ENCODE data around the gene INTS14.

Gene INTS14

GRCh38 chr15:65645392-65645791 lies 34.5 kb upstream of the INTS14 start:
- no peak overlapping the region for H3K4me3 ChIP-seq (ENCODE audit: low read length)
- no peaks in the 10 kb centered on the region for H3K36me3 ChIP-seq (ENCODE audit: insufficient read depth, low read length)
- no peak overlapping the region for H3K27ac ChIP-seq (ENCODE audit: low read depth, low read length)
- H3K27me3 ChIP-seq (ENCODE audit: insufficient read depth, low read length) = no peaks in the 10 kb centered on the region
- H3K9me3 ChIP-seq (ENCODE audit: insufficient read depth, low read depth, low read length) = no peaks in the 10 kb centered on the region
- no peak overlapping the region for H3K9ac ChIP-seq (ENCODE audit: low read depth, low read length)
- H3K4me1 ChIP-seq (ENCODE audit: insufficient read depth, low read length) = no peaks in the 10 kb centered on the region
- WGBS = 98% methylated on average over 4 of the region's 4 CpGs

DNA sequence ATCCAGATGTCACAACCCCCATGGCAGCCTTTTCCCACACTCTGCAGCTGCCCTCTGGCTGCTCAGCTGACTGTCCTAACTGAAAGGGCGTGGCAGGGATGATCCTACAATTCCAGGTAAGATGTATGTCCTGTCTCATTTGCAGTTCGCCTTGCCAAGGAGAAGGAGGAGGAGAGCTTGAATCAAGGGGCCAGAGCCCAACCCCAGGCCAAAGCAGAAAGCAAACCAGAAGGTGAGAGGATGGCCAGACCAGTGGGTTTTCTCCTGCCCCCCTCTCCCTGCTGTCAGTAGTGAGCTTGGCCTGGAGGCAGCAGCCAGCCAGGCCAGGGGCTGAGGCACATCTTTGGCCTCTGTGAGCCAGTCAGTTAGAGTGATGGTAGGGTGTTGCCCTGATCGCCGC lies 33.4 kb upstream of the INTS14 start:
- WGBS = 89% methylated on average over 4 of the region's 4 CpGs
- Histone ChIP-seq H3K9ac (ENCODE audit: low read depth, low read length) (no peak overlapping the region), H3K9me3 (ENCODE audit: insufficient read depth, low read depth, low read length) (no peaks in the 10 kb centered on the region), H3K4me1 (ENCODE audit: insufficient read depth, low read length) (no peaks in the 10 kb centered on the region), H3K27ac (ENCODE audit: low read depth, low read length) (no peak overlapping the region), H3K4me3 (ENCODE audit: low read length) (no peak overlapping the region), H3K36me3 (ENCODE audit: insufficient read depth, low read length) (no peaks in the 10 kb centered on the region), H3K27me3 (ENCODE audit: insufficient read depth, low read length) (no peaks in the 10 kb centered on the region)

DNA sequence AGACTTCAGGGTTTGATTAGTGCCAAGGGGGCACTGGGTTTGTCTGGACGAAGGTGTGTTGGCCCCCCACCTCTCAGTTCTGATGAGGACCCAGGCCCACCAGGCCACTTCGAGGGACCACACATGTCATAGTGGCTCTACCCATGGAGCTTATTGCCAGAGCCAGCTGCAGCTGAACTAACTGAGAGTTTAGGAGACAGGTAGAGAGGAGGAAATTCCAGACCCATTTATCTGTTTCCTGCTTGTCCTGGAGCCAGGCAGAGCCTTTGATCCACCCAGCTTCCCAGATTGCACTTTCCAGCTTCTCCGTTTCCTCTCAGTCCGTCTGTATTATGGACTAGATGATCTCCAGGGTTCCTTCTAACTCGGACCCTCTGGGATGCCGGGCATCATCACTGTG lies 31.7 kb upstream of the INTS14 start:
- no peak overlapping the region for H3K9ac ChIP-seq (ENCODE audit: low read depth, low read length)
- 92% methylated on average over 6 of the region's 6 CpGs for WGBS
- H3K27ac ChIP-seq (ENCODE audit: low read depth, low read length) = no peak overlapping the region
- no peaks in the 10 kb centered on the region for H3K9me3 ChIP-seq (ENCODE audit: insufficient read depth, low read depth, low read length)
- H3K4me3 ChIP-seq (ENCODE audit: low read length) = no peak overlapping the region
- H3K27me3 ChIP-seq (ENCODE audit: insufficient read depth, low read length) = no peaks in the 10 kb centered on the region
- H3K4me1 ChIP-seq (ENCODE audit: insufficient read depth, low read length) = no peaks in the 10 kb centered on the region
- H3K36me3 ChIP-seq (ENCODE audit: insufficient read depth, low read length) = no peaks in the 10 kb centered on the region

- no peaks in the 10 kb centered on the region for H3K36me3 ChIP-seq (ENCODE audit: insufficient read depth, low read length)
- WGBS = 82% methylated on average over 6 of the region's 6 CpGs
- H3K4me3 ChIP-seq (ENCODE audit: low read length) = no peak overlapping the region
- H3K9me3 ChIP-seq (ENCODE audit: insufficient read depth, low read depth, low read length) = no peaks in the 10 kb centered on the region
- H3K9ac ChIP-seq (ENCODE audit: low read depth, low read length) = no peak overlapping the region
- no peaks in the 10 kb centered on the region for H3K27me3 ChIP-seq (ENCODE audit: insufficient read depth, low read length)
- H3K4me1 ChIP-seq (ENCODE audit: insufficient read depth, low read length) = no peaks in the 10 kb centered on the region
- H3K27ac ChIP-seq (ENCODE audit: low read depth, low read length) = no peak overlapping the region
Observed at GRCh38 chr15:65641768-65642475, 31.0 kb upstream of the INTS14 start.

GRCh38 chr15:65639509-65639908 lies 28.6 kb upstream of the INTS14 start:
- Histone ChIP-seq H3K36me3 (ENCODE audit: insufficient read depth, low read length) (no peaks in the 10 kb centered on the region), H3K9me3 (ENCODE audit: insufficient read depth, low read depth, low read length) (no peaks in the 10 kb centered on the region), H3K27me3 (ENCODE audit: insufficient read depth, low read length) (no peaks in the 10 kb centered on the region), H3K4me1 (ENCODE audit: insufficient read depth, low read length) (no peaks in the 10 kb centered on the region), H3K4me3 (ENCODE audit: low read length) (no peak overlapping the region), H3K27ac (ENCODE audit: low read depth, low read length) (no peak overlapping the region), H3K9ac (ENCODE audit: low read depth, low read length) (no peak overlapping the region)
- WGBS = 87% methylated on average over 6 of the region's 6 CpGs

DNA sequence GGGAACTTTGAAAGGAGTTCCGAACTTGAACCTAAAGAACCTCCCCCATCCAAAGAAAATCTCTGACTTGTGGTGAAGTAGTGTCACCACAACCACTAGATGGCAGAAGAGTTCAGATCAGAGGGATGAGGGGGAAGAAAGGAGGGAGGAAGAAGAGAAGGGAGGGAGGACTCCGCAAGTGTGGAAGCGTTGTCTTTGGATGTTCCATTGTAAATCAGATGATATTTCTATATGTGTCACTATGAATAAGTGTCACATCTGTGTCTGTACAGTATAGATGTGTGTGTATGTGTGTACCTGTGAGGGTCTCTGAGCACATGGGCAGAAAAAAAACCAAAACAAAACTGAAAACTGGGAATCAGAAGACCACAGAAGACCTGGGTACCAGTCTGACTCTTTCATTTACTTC lies 27.8 kb upstream of the INTS14 start:
- Histone ChIP-seq H3K4me3 (ENCODE audit: low read length) (no peak overlapping the region), H3K4me1 (ENCODE audit: insufficient read depth, low read length) (no peaks in the 10 kb centered on the region), H3K9me3 (ENCODE audit: insufficient read depth, low read depth, low read length) (no peaks in the 10 kb centered on the region), H3K9ac (ENCODE audit: low read depth, low read length) (no peak overlapping the region), H3K27ac (ENCODE audit: low read depth, low read length) (no peak overlapping the region), H3K27me3 (ENCODE audit: insufficient read depth, low read length) (no peaks in the 10 kb centered on the region), H3K36me3 (ENCODE audit: insufficient read depth, low read length) (no peaks in the 10 kb centered on the region)
- 36% methylated on average over 2 of the region's 3 CpGs for WGBS

DNA sequence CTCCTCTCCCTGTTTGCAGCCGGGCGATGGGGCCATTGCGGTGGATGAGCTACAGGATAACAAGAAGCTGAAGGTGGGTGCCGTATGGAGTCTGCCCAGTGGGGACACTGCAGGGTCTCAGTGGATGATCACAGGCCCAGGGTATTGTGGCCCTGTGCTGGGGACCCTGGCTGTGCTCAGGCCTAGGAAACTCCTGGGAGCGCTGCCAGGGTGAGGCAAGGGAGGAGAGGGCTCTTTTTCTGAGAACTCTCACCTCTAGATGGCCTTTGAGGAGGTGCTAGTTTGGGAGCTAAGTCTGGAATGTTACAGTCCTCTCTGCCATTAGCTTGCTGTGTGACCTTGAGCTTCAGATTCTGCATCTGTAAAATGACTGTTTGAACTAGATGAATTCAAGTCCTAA lies 27.2 kb upstream of the INTS14 start:
- Histone ChIP-seq H3K36me3 (ENCODE audit: insufficient read depth, low read length) (no peaks in the 10 kb centered on the region), H3K27ac (ENCODE audit: low read depth, low read length) (no peak overlapping the region), H3K27me3 (ENCODE audit: insufficient read depth, low read length) (no peaks in the 10 kb centered on the region), H3K4me3 (ENCODE audit: low read length) (no peak overlapping the region), H3K4me1 (ENCODE audit: insufficient read depth, low read length) (no peaks in the 10 kb centered on the region), H3K9ac (ENCODE audit: low read depth, low read length) (no peak overlapping the region), H3K9me3 (ENCODE audit: insufficient read depth, low read depth, low read length) (no peaks in the 10 kb centered on the region)
- 85% methylated on average over 5 of the region's 5 CpGs for WGBS

GRCh38 chr15:65634356-65634755 lies 23.4 kb upstream of the INTS14 start:
- peaks cover 4% of the 10 kb centered on the region; the same call in 1 of the 2 replicates for H3K4me1 ChIP-seq (ENCODE audit: insufficient read depth, low read length)
- H3K36me3 ChIP-seq (ENCODE audit: insufficient read depth, low read length) = no peaks in the 10 kb centered on the region
- no peaks in the 10 kb centered on the region for H3K9me3 ChIP-seq (ENCODE audit: insufficient read depth, low read depth, low read length)
- H3K27ac ChIP-seq (ENCODE audit: low read depth, low read length) = no peak overlapping the region
- no peak overlapping the region for H3K4me3 ChIP-seq (ENCODE audit: low read length)
- no peaks in the 10 kb centered on the region for H3K27me3 ChIP-seq (ENCODE audit: insufficient read depth, low read length)
- WGBS = no CpG with 5 or more reads among the region's 1 CpG
- H3K9ac ChIP-seq (ENCODE audit: low read depth, low read length) = no peak overlapping the region

DNA sequence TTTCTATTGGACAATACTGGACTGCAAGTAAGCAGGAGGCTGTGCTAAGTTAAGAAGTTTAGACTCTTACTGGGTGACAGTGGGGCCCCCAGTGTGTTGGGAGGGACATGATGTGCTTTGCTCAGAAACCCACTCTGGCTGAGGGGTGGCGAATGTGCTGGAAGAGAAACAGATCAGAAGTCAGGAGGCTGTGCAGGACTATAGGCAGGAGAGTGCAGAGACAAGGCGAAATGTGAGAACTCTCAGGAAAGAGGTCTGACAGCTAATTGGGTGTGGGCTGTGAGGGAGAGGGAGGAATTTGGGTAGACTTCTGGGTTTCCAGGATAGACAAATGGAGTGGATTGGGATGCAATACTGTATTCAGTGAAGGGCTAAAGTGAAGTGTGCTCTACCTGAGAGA lies 22.8 kb upstream of the INTS14 start:
- Histone ChIP-seq H3K9me3 (ENCODE audit: insufficient read depth, low read depth, low read length) (no peaks in the 10 kb centered on the region), H3K4me3 (ENCODE audit: low read length) (no peak overlapping the region), H3K27me3 (ENCODE audit: insufficient read depth, low read length) (no peaks in the 10 kb centered on the region), H3K27ac (ENCODE audit: low read depth, low read length) (no peak overlapping the region), H3K36me3 (ENCODE audit: insufficient read depth, low read length) (no peaks in the 10 kb centered on the region), H3K9ac (ENCODE audit: low read depth, low read length) (no peak overlapping the region), H3K4me1 (ENCODE audit: insufficient read depth, low read length) (peaks cover 5% of the 10 kb centered on the region; the same call in 1 of the 2 replicates)
- WGBS = 88% methylated on average over 2 of the region's 2 CpGs

GRCh38 chr15:65632780-65633375 lies 21.9 kb upstream of the INTS14 start:
- WGBS = 86% methylated on average over 4 of the region's 4 CpGs
- H3K4me1 ChIP-seq (ENCODE audit: insufficient read depth, low read length) = peaks cover 5% of the 10 kb centered on the region; the same call in 1 of the 2 replicates
- H3K9me3 ChIP-seq (ENCODE audit: insufficient read depth, low read depth, low read length) = no peaks in the 10 kb centered on the region
- no peaks in the 10 kb centered on the region for H3K27me3 ChIP-seq (ENCODE audit: insufficient read depth, low read length)
- no peak overlapping the region for H3K4me3 ChIP-seq (ENCODE audit: low read length)
- no peaks in the 10 kb centered on the region for H3K36me3 ChIP-seq (ENCODE audit: insufficient read depth, low read length)
- H3K9ac ChIP-seq (ENCODE audit: low read depth, low read length) = no peak overlapping the region
- no peak overlapping the region for H3K27ac ChIP-seq (ENCODE audit: low read depth, low read length)

DNA sequence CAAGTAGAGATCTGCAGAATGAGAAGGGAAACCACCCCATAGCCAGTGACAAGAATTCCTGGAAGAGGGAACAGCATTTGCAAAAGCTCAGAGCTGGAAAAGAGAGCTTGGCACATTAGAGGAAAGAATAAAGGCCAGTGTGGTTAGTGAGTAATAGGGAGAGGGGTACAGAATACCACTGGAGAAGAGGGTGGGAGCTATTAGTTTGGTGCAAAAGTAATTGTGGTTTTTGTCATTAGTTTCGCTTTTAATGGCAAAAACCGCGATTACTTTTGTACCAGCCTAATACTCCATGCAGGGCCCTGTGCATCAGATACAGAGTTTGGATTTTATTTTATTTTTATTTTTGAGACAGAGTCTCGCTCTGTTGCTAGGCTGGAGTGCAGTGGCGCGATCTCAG lies 20.6 kb upstream of the INTS14 start:
- Histone ChIP-seq H3K4me1 (ENCODE audit: insufficient read depth, low read length) (peaks cover 5% of the 10 kb centered on the region; the same call in 1 of the 2 replicates), H3K27ac (ENCODE audit: low read depth, low read length) (no peak overlapping the region), H3K4me3 (ENCODE audit: low read length) (no peak overlapping the region), H3K9ac (ENCODE audit: low read depth, low read length) (no peak overlapping the region), H3K36me3 (ENCODE audit: insufficient read depth, low read length) (no peaks in the 10 kb centered on the region), H3K27me3 (ENCODE audit: insufficient read depth, low read length) (no peaks in the 10 kb centered on the region), H3K9me3 (ENCODE audit: insufficient read depth, low read depth, low read length) (no peaks in the 10 kb centered on the region)
- WGBS = 97% methylated on average over 6 of the region's 6 CpGs
